NT2/D1 (cell line): ENCODE data around the gene FBXO28.

Source experiments
- SUZ12 ChIP-seq: IDR thresholded peaks from 2 replicates; pipeline ENCODE4 v1.6.1; 2011; ENCODE audit not compliant: insufficient read length, insufficient read depth; ENCODE audit errors: extremely low read depth
- ZNF274 ChIP-seq: IDR thresholded peaks from 2 replicates; pipeline ENCODE4 v1.6.1; 2011; ENCODE audit warnings: mild to moderate bottlenecking, low read depth, low read length

GRCh38 chr1:224098007-224098406, 15.9 kb upstream of the FBXO28 start:
- no peak for TF ChIP-seq ZNF274
- TF ChIP-seq SUZ12: no peak
